Esophagus squamous epithelium (tissue), 5 donors: ENCODE data around the gene PFDN4. TPM values are rescaled to one million over a fixed set of nuclear protein-coding genes. Genes with fewer than 3 reads are reported as not detected.

Experiments
- DNase-seq: peaks from one replicate; lab custom pipeline; 2025; lab: John Stamatoyannopoulos, UW
- H3K27ac ChIP-seq, 4 donors: fragments of 200-600 bp; sonication (generic); one replicate each; pipeline ENCODE4 v1.5.1; 2016 to 2019; ENCODE audit warnings: mild to moderate bottlenecking in 1 of 4
- H3K27me3 ChIP-seq, 4 donors: fragments of 200-600 bp; sonication (generic); 1 replicate in 3 of 4; 2 replicates in 1 of 4; pipeline versions ENCODE4 v1.5.1 to v1.6.0; 2017 to 2021; ENCODE audit warnings: antibody characterized with exemption in 1 of 4
- H3K36me3 ChIP-seq, 3 donors: fragments of 200-600 bp; sonication (generic); one replicate each; pipeline ENCODE4 v1.5.1; 2016 to 2019
- H3K4me1 ChIP-seq, 3 donors: fragments of 200-600 bp; sonication (generic); one replicate each; pipeline ENCODE4 v1.5.1; 2017 to 2019
- H3K4me3 ChIP-seq, 4 donors: fragments of 200-600 bp; sonication (generic); 1 replicate in 3 of 4; 2 replicates in 1 of 4; pipeline ENCODE4 v1.5.1; 2016 to 2019; ENCODE audit warnings: mild to moderate bottlenecking in 2 of 4, moderate library complexity in 1 of 4
- H3K9me3 ChIP-seq, 3 donors: fragments of 200-600 bp; sonication (generic); one replicate each; pipeline ENCODE4 v1.5.1; 2016 to 2019
- POLR2A ChIP-seq, 4 donors: fragments of 450-650 bp; IDR thresholded peaks; one replicate each; pipeline ENCODE4 v1.6.1; 2017; ENCODE audit warnings: antibody characterized with exemption in 4 of 4, mild to moderate bottlenecking in 4 of 4, moderate library complexity in 3 of 4
- WGBS, 2 donors: methylation state at CpG; one replicate each; pipeline ENCODE4 v1.1.5; 2018; 5-methylcytosine and 5-hydroxymethylcytosine counted together
- intact Hi-C: fragments of 100-400 bp; cut with DNase I; formaldehyde crosslinking; loops from one replicate; pipeline ENCODE4 v1.15.0; 2022
- total RNA-seq, 4 donors: library from RNA; depleted of rRNA; stranded (reverse); fragments of >200 nt; gene quantifications; one replicate each; pipeline ENCODE4 v1.1.0, GENCODE V29; 2016
- TF ChIP-seq, protein P1 (sequence below), 6 experiments: fragments of 450-650 bp in 4 of 6; fragments of 200-600 bp in 2 of 6; sonication (generic) in 2 of 6; IDR thresholded peaks; one replicate each; pipeline ENCODE4 v1.5.1; 2016 to 2019; ENCODE audit warnings: antibody characterized with exemption in 6 of 6, mild to moderate bottlenecking in 4 of 6, moderate library complexity in 4 of 6
- donor health status: DM: yes; HTN: yes; CAD: no.

The PFDN4 gene
- total RNA-seq, 4 donors from 2014 or later: 39.0 to 68.9 (median 46.4) TPM

DNA sequence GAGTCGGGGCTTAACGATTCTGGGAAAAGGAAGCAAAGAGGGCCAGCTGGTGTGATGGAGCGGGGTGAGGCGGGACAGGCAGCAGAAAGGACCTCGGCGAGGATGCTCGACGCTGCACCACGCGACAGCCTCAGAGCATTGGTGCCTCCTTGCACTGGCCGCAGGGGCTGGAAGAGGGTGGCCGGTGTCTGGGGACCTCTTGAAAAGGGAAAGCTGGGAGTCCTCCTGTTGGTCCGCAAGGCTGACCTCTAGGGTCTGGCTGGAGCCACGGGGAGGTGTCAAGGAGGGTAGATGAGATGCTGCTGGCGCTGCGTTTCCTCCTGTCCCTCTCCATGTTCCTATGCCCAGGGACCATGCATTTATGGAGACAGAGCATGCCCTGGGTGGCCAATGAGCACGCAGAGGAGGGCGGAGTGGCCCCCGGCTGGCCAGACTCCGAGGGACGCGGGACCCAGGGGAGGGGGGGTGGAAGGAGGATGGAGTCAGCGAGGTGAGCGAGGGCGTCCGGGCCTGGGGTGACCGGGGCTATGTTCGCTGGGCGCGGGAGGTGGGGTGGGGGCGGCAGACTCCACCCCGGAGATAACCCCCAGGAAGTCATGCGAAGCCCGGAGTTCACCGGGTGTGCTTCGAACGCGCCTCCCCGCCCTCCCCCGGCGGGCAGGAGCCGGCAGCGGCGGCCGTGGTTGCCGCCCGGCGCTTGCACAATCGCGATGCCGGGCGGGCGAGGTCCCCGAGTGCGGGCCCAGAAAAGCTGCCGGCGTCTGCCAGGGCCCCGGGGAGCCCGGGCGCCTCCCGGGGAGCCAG, 34.0 kb upstream of the PFDN4 start, which contains the start of gene CYP24A1:
Gene CYP24A1, minus strand, starts transcription at position 334 of the 804 bp plus-strand sequence. CDS start 407 bp downstream, outside the sequence.
- DNase-seq: no peak
- Histone ChIP-seq H3K27ac (peak within 1 kb of the TSS in 3 of 4 donors; percentile 28 to 64 (median 62)), H3K36me3 (no peaks in the 10 kb centered on the region), H3K27me3 (peaks cover 0 to 86% (median 2%) of the 10 kb centered on the region in 4 donors), H3K4me3 (peak within 1 kb of the TSS; percentile 19 to 59 (median 36)), H3K4me1 (peaks cover 16 to 34% (median 17%) of the 10 kb centered on the region in 3 donors), H3K9me3 (no peaks in the 10 kb centered on the region)
- WGBS, 2 donors: 2 to 3% methylated on average over 22 to 26 of the region's 61 CpGs
- TF ChIP-seq, protein P1, sequence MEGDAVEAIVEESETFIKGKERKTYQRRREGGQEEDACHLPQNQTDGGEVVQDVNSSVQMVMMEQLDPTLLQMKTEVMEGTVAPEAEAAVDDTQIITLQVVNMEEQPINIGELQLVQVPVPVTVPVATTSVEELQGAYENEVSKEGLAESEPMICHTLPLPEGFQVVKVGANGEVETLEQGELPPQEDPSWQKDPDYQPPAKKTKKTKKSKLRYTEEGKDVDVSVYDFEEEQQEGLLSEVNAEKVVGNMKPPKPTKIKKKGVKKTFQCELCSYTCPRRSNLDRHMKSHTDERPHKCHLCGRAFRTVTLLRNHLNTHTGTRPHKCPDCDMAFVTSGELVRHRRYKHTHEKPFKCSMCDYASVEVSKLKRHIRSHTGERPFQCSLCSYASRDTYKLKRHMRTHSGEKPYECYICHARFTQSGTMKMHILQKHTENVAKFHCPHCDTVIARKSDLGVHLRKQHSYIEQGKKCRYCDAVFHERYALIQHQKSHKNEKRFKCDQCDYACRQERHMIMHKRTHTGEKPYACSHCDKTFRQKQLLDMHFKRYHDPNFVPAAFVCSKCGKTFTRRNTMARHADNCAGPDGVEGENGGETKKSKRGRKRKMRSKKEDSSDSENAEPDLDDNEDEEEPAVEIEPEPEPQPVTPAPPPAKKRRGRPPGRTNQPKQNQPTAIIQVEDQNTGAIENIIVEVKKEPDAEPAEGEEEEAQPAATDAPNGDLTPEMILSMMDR (IDR thresholded peaks at IDR 0.05): no peak
- TF ChIP-seq POLR2A (IDR thresholded peaks at IDR 0.05): no peak
- intact Hi-C loops: no loop called here

- Histone ChIP-seq H3K27me3 (peaks cover 0 to 79% (median 2%) of the 10 kb centered on the region in 4 donors), H3K4me3 (peak overlapping the region in 2 of 4 donors; percentile 39 to 59), H3K9me3 (no peaks in the 10 kb centered on the region), H3K36me3 (no peaks in the 10 kb centered on the region), H3K4me1 (peaks cover 16 to 34% (median 17%) of the 10 kb centered on the region in 3 donors), H3K27ac (peak overlapping the region in 3 of 4 donors; percentile 28 to 64 (median 62))
- intact Hi-C loops: no loop called here
- DNase-seq: no peak
- 13 to 14% methylated on average over 12 to 13 of the region's 18 CpGs for WGBS, 2 donors
- TF ChIP-seq POLR2A (IDR thresholded peaks at IDR 0.05): no peak
- TF ChIP-seq, protein P1 (IDR thresholded peaks at IDR 0.05): no peak
Measured at GRCh38 chr20:54174457-54175175, 33.3 kb upstream of the PFDN4 start.

DNA sequence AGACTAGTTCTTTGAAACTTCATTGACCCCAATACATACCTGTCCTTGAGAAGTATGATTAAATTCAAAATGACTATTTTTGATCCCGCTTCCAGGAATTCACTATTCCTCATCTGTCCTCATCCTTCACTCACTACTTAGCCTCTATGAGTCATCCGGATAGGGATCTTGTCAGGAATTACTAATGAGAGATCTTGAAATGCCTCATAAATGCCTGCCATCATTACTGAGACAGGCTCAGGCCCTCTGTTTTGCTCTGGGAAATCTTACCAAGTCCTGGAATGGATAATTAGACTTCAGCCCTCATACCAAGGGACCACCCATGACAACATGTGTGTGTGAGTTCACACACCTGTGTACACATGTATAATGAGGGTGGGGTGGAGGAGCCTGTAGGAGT, 31.3 kb upstream of the PFDN4 start:
- Histone ChIP-seq H3K36me3 (no peaks in the 10 kb centered on the region), H3K4me3 (no peak overlapping the region), H3K4me1 (peaks cover 16 to 45% (median 17%) of the 10 kb centered on the region in 3 donors), H3K9me3 (no peaks in the 10 kb centered on the region), H3K27me3 (peaks cover 0 to 59% (median 2%) of the 10 kb centered on the region in 4 donors), H3K27ac (no peak overlapping the region)
- no peak for DNase-seq
- WGBS, 2 donors: 23 to 72% methylated on average over 2 of the region's 2 CpGs
- TF ChIP-seq POLR2A (IDR thresholded peaks at IDR 0.05): no peak
- TF ChIP-seq, protein P1 (IDR thresholded peaks at IDR 0.05): no peak
- intact Hi-C loops: no loop called here

DNA sequence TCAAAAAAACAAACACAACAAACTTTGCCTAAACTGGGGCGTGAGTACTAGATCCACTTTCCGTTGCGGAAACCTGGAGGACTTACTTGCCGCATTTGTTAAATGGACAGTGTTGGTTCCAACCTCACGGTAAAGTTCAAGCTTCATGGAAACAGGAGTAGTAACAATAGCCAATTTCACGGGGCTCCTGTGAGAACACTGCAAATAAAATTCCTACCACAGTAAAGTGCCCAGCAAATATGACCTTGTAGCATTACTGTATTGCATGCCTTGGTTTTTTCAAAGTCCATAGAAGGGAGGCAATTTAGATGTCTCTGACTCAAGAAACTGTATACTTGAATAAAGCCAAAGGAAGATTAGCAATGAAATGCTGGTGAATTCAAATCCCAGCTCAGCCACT, 30.5 kb upstream of the PFDN4 start:
- TF ChIP-seq, protein P1 (IDR thresholded peaks at IDR 0.05): no peak
- no peak for TF ChIP-seq POLR2A (IDR thresholded peaks at IDR 0.05)
- Histone ChIP-seq H3K4me3 (no peak overlapping the region), H3K27me3 (peaks cover 0 to 51% (median 2%) of the 10 kb centered on the region in 4 donors), H3K27ac (no peak overlapping the region), H3K36me3 (no peaks in the 10 kb centered on the region), H3K9me3 (no peaks in the 10 kb centered on the region), H3K4me1 (peaks cover 16 to 45% (median 17%) of the 10 kb centered on the region in 3 donors)
- 85 to 88% methylated on average over 6 of the region's 6 CpGs for WGBS, 2 donors
- intact Hi-C loops: no loop called here
- DNase-seq: no peak
